ENCODE measurements around the gene ACTG2. TPM values are rescaled to one million over a fixed set of nuclear protein-coding genes. Genes with fewer than 3 reads are reported as not detected.

Gene ACTG2
- total RNA-seq, 2 donors from 2014 or later: not detected

GRCh38 chr2:73963385-73964120, 70.7 kb downstream of the ACTG2 start:
- H3K9me3 Mint-ChIP-seq: peaks cover 3% of the 10 kb centered on the region
- peak overlapping the region; percentile 75 for H3K4me3 Mint-ChIP-seq
- H3K36me3 Mint-ChIP-seq: peaks cover 12% of the 10 kb centered on the region
- H3K4me1 Mint-ChIP-seq (ENCODE audit: low read depth in 2 of 2): peaks cover 25 to 26% of the 10 kb centered on the region in 2 donors
- ATAC-seq: peak; percentile 76 to 91
- peak overlapping the region; percentile 17 to 64 for H3K27ac Mint-ChIP-seq
- DNase-seq (ENCODE audit: low spot score): no peak
- no peaks in the 10 kb centered on the region for H3K27me3 Mint-ChIP-seq

DNA sequence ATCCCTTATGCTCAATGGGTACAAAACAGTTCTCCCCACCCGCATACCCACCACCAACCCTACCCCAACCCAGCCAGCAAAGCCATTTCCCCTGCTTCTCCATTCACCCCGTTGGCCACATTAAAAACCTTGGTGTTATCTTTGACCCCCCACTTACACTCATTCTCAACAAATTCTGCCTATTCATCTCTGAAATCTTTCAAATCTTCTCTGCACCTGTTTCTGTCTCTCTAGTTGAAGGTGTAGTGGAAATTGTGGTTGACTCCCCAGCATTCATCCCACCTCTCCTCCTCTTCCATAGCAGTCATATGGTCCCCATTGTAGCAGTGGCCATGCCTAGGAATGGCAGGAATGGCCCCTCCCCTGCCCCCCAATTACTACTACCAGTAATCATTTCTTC, 71.4 kb downstream of the ACTG2 start:
- ATAC-seq: peak in 1 of 2 donors; percentile 24
- Mint-ChIP-seq H3K27me3 (no peaks in the 10 kb centered on the region), H3K36me3 (peaks cover 5% of the 10 kb centered on the region), H3K9me3 (peaks cover 3% of the 10 kb centered on the region), H3K27ac (peak overlapping the region; percentile 17 to 64), H3K4me3 (peak overlapping the region; percentile 75), H3K4me1 (ENCODE audit: low read depth in 2 of 2) (peaks cover 29 to 30% of the 10 kb centered on the region in 2 donors)
- DNase-seq (ENCODE audit: low spot score): no peak

- Mint-ChIP-seq H3K9me3 (peaks cover 3% of the 10 kb centered on the region), H3K4me3 (no peak overlapping the region), H3K27me3 (no peaks in the 10 kb centered on the region), H3K36me3 (peaks cover 5% of the 10 kb centered on the region), H3K27ac (peak overlapping the region; percentile 17 to 64), H3K4me1 (ENCODE audit: low read depth in 2 of 2) (peaks cover 36 to 38% of the 10 kb centered on the region in 2 donors)
- no peak for ATAC-seq
- DNase-seq (ENCODE audit: low spot score): no peak
Observed at GRCh38 chr2:73965053-73965452, 72.2 kb downstream of the ACTG2 start.

- Mint-ChIP-seq H3K4me1 (ENCODE audit: low read depth in 2 of 2) (peaks cover 48 to 54% of the 10 kb centered on the region in 2 donors), H3K36me3 (no peaks in the 10 kb centered on the region), H3K27ac (peak overlapping the region in 1 of 2 donors; percentile 30), H3K9me3 (peaks cover 3% of the 10 kb centered on the region), H3K27me3 (no peaks in the 10 kb centered on the region), H3K4me3 (no peak overlapping the region)
- DNase-seq (ENCODE audit: low spot score) (no peak), ATAC-seq (no peak)
Observed at GRCh38 chr2:73968357-73968937, 75.6 kb downstream of the ACTG2 start.

DNA sequence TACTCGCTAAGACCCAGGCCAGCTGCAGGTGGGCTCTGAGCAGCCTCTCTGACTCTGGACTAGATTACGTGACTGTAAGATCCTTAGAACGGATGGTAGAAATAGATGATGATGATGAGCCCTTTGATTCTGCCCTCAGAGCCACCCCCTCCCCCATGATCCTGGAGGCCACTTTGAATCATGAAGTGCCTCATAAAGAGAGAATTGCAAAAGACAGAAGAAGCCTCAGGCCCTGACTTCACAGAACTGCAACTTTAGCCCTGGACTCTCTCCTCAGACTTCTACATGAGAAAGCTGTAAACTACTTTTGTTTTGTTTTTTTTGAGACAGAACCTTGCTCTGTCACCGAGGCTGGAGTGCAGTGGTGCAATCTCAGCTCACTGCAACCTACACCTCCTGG, 76.5 kb downstream of the ACTG2 start:
- no peaks in the 10 kb centered on the region for H3K9me3 Mint-ChIP-seq
- no peaks in the 10 kb centered on the region for H3K36me3 Mint-ChIP-seq
- peak overlapping the region; percentile 82 to 85 for H3K27ac Mint-ChIP-seq
- no peak for ATAC-seq
- DNase-seq (ENCODE audit: low spot score): no peak
- peaks cover 42 to 47% of the 10 kb centered on the region in 2 donors for H3K4me1 Mint-ChIP-seq (ENCODE audit: low read depth in 2 of 2)
- H3K4me3 Mint-ChIP-seq: no peak overlapping the region
- H3K27me3 Mint-ChIP-seq: no peaks in the 10 kb centered on the region

Other genes with a start within 250 kb of the ACTG2 start
- gene TPRKB, start 155.7 kb upstream of the ACTG2 start, total RNA-seq: 10 to 100 TPM; 20.0 to 25.2 TPM
- 10 to 100 TPM; 30.7 to 50.1 TPM for gene DUSP11, start 112.9 kb upstream of the ACTG2 start, total RNA-seq
- gene C2orf78, start 108.8 kb upstream of the ACTG2 start, total RNA-seq: not detected
- gene STAMBP, start 64.0 kb upstream of the ACTG2 start, total RNA-seq: 10 to 100 TPM; 27.5 to 40.6 TPM
- 10 to 100 TPM; 87.1 to 92.6 TPM for gene DGUOK, start 33.9 kb downstream of the ACTG2 start, total RNA-seq
- 10 to 100 TPM; 29.3 to 70.3 TPM for gene TET3, start 91.9 kb downstream of the ACTG2 start, total RNA-seq